ENCODE measurements around the gene PKNOX2. TPM values are rescaled to one million over a fixed set of nuclear protein-coding genes. Genes with fewer than 3 reads are reported as not detected.
A peak's percentile ranks its signal among the peaks of the same experiment; 100 is the strongest.

Gene PKNOX2
- total and polyA plus RNA-seq, 2 of the 8 experiments (the other 6 are each of a cell fraction or from before 2014, with no cell fraction given) = 2.0 TPM

DNA sequence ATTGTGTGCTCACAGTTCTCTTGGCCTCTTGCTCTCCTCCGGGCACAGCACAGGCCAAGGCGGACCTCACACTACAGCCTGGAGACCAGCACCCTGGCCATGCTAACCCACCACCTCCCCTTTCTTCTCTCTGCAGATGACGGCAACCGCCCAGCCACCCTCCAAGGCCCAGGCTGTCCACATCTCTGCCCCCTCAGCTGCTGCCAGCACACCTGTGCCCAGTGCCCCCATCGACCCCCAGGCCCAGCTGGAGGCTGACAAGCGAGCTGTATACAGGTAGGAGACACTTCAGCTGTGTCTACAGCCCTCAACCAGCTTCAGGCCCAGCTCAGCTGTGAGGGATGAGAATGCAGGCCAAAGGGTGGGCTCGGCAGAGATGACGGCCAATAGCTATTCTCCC is 203.2 kb downstream of the PKNOX2 start:
- Histone ChIP-seq H2AFZ (ENCODE audit: low read length) (no peak overlapping the region), H4K5ac (ENCODE audit: insufficient read length, low read depth, low read length) (no peak overlapping the region), H3K23me2 (ENCODE audit: low read depth, low read length) (peaks cover 9% of the 10 kb centered on the region; the same call in 1 of the 2 replicates), H4K91ac (replicated peaks; ENCODE audit: insufficient read length, low read length) (no peak overlapping the region), H3K4me2 (ENCODE audit: insufficient read depth in 1 of 2, low read depth in 2 of 2, low read length in 2 of 2) (no peak overlapping the region), H3K56ac (replicated peaks; ENCODE audit: insufficient read length, low read depth, low read length) (no peak overlapping the region), H4K8ac (ENCODE audit: extremely low read depth, insufficient read depth, low read length) (no peak overlapping the region), H3K27me3 (replicated peaks in 1 of 4; ENCODE audit: control insufficient read depth in 3 of 4, extremely low read depth in 1 of 4, insufficient read depth in 3 of 4, low read length in 3 of 4) (no peaks in the 10 kb centered on the region; a peak in 2 of 7 replicates), H3K79me1 (ENCODE audit: low read depth, low read length) (no peaks in the 10 kb centered on the region), H3K23ac (ENCODE audit: insufficient read length) (no peak overlapping the region), H2BK120ac (replicated peaks; ENCODE audit: low read depth, low read length) (no peak overlapping the region), H3K14ac (ENCODE audit: insufficient read length) (no peak overlapping the region), H3K18ac (ENCODE audit: extremely low read depth, low read length) (no peak overlapping the region), H3K4ac (replicated peaks; ENCODE audit: insufficient read length, low read depth, low read length) (no peak overlapping the region), H3K4me3 (ENCODE audit: extremely low read depth in 1 of 4, insufficient read depth in 2 of 4, low read depth in 3 of 4, low read length in 4 of 4) (no peak overlapping the region), H2BK5ac (ENCODE audit: low read depth, low read length) (no peak overlapping the region), H2BK20ac (ENCODE audit: low read length) (no peak overlapping the region), H3K9ac (replicated peaks in 1 of 4; ENCODE audit: extremely low read depth in 1 of 4, low read depth in 3 of 4, low read length in 3 of 4) (no peak overlapping the region), H2BK15ac (ENCODE audit: low read length) (0 out of 2 replicates have a peak overlapping the region, but pooled peaks have one; percentile 77), H3K79me2 (ENCODE audit: control insufficient read depth in 1 of 2, insufficient read depth in 2 of 2, low read length in 2 of 2) (no peaks in the 10 kb centered on the region), H3K36me3 (ENCODE audit: control insufficient read depth in 2 of 4, insufficient read depth in 4 of 4, low read length in 3 of 4) (no peaks in the 10 kb centered on the region), H3K9me3 (ENCODE audit: insufficient read depth in 2 of 2, low read depth in 1 of 2, low read length in 1 of 2) (no peaks in the 10 kb centered on the region), H2BK12ac (ENCODE audit: low read depth, low read length) (peak overlapping the region; percentile 28; the same call in 1 of the 2 replicates), H3K27ac (ENCODE audit: low read depth, low read length) (no peak overlapping the region), H2AK5ac (ENCODE audit: low read depth, low read length) (no peak overlapping the region), H4K20me1 (replicated peaks in 1 of 2; ENCODE audit: control insufficient read depth in 1 of 2, insufficient read depth in 2 of 2, low read length in 2 of 2) (no peaks in the 10 kb centered on the region), H3K4me1 (replicated peaks in 1 of 4; ENCODE audit: control insufficient read depth in 3 of 4, insufficient read depth in 4 of 4, low read length in 3 of 4) (peaks cover 21 to 32% (median 27%) of the 10 kb centered on the region in 4 experiments)
- DNase-seq (ENCODE audit: low read depth in 1 of 2, low spot score in 2 of 2) (no peak), FAIRE-seq (no peak)
- ChIA-PET CTCF (ENCODE audit: partially characterized antibody) (interaction anchor here (0.8 to 16.9 kb wide), 12 partner anchors 17 to 290 kb away, joined by 3 to 315 read pairs (median 4); no protein-coding TSS in a partner anchor), POLR2A (ENCODE audit: partially characterized antibody) (no interaction called here)
- 84% methylated on average over 8 of the region's 8 CpGs; no CpG with 5 or more reads in 1 of the 2 experiments for WGBS, 2 experiments (ENCODE audit: extremely low coverage in 1 of 2, insufficient coverage in 1 of 2, insufficient read length in 1 of 2, insufficient replicate concordance in 2 of 2, low coverage in 1 of 2, low lambda C conversion rate in 2 of 2, missing lambda C conversion rate in 1 of 2)
- TF ChIP-seq POLR2A (IDR thresholded peaks at IDR 0.05; ENCODE audit: control extremely low read depth in 1 of 2, low read depth in 2 of 2, low read length in 2 of 2) (no peak), EZH2 (IDR thresholded peaks at IDR 0.05; ENCODE audit: low read depth, low read length, severe bottlenecking) (no peak), SUZ12 (IDR thresholded peaks at IDR 0.05; ENCODE audit: low read length) (no peak), CTBP2 (IDR thresholded peaks at IDR 0.05; ENCODE audit: borderline replicate concordance, insufficient read depth, insufficient read length, low read length) (no peak)
- TF ChIP-seq, protein P1, sequence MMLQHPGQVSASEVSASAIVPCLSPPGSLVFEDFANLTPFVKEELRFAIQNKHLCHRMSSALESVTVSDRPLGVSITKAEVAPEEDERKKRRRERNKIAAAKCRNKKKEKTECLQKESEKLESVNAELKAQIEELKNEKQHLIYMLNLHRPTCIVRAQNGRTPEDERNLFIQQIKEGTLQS (IDR thresholded peaks at IDR 0.05; ENCODE audit: insufficient read depth, low read depth, low read length) = no peak

Data from H1 (cell line).